ENCODE results near the gene MYBPH. TPM values are rescaled to one million over a fixed set of nuclear protein-coding genes. Genes with fewer than 3 reads are reported as not detected.

MYBPH gene
- total RNA-seq, 1 experiment from 2014 or later: 13.7 TPM

GRCh38 chr1:203167026-203167912 is 8.4 kb downstream of the MYBPH start:
- no peak for DNase-seq (ENCODE audit: low read depth)

GRCh38 chr1:203166192-203166940 is 9.3 kb downstream of the MYBPH start:
- DNase-seq (ENCODE audit: low read depth): no peak

- no peak for DNase-seq (ENCODE audit: low read depth)
Measured at GRCh38 chr1:203165800-203166161, 9.8 kb downstream of the MYBPH start.

GRCh38 chr1:203165101-203165799 is 10.4 kb downstream of the MYBPH start:
- DNase-seq (ENCODE audit: low read depth): no peak

- no peak for DNase-seq (ENCODE audit: low read depth)
Measured at GRCh38 chr1:203163891-203164635, 11.6 kb downstream of the MYBPH start.

GRCh38 chr1:203162403-203162802 is 13.2 kb downstream of the MYBPH start:
- no peak for DNase-seq (ENCODE audit: low read depth)

GRCh38 chr1:203161703-203162102 is 13.9 kb downstream of the MYBPH start:
- DNase-seq (ENCODE audit: low read depth): no peak

GRCh38 chr1:203161175-203161574 is 14.5 kb downstream of the MYBPH start:
- DNase-seq (ENCODE audit: low read depth): no peak

GRCh38 chr1:203159844-203160243 is 15.8 kb downstream of the MYBPH start:
- DNase-seq (ENCODE audit: low read depth): no peak

GRCh38 chr1:203158960-203159665 is 16.5 kb downstream of the MYBPH start:
- no peak for DNase-seq (ENCODE audit: low read depth)

- DNase-seq (ENCODE audit: low read depth): no peak
Measured at GRCh38 chr1:203158423-203158822, 17.2 kb downstream of the MYBPH start.

GRCh38 chr1:203156280-203156679 is 19.3 kb downstream of the MYBPH start:
- DNase-seq (ENCODE audit: low read depth): no peak

- peak; percentile 77 for DNase-seq (ENCODE audit: low read depth)
Measured at GRCh38 chr1:203153989-203154821, 21.4 kb downstream of the MYBPH start.

GRCh38 chr1:203153051-203153988 is 22.3 kb downstream of the MYBPH start:
- DNase-seq (ENCODE audit: low read depth): no peak

GRCh38 chr1:203152158-203153034 is 23.2 kb downstream of the MYBPH start:
- peak; percentile 72 for DNase-seq (ENCODE audit: low read depth)

GRCh38 chr1:203151362-203152157 is 24.1 kb downstream of the MYBPH start:
- no peak for DNase-seq (ENCODE audit: low read depth)
